Activated T-helper 9 cell treated with anti-CD3 and anti-CD28 coated beads, Interleukin-2, amount 50 U/mL, for 16 hours (primary cell): ENCODE results near the gene EXOSC10.
A peak's percentile ranks its signal among the peaks of the same experiment; 100 is the strongest.

Experiments used
- DNase-seq: peaks from one replicate; pipeline ENCODE4 v3.0.0-alpha.2; 2020; ENCODE audit warnings: low read depth

Gene EXOSC10

DNA sequence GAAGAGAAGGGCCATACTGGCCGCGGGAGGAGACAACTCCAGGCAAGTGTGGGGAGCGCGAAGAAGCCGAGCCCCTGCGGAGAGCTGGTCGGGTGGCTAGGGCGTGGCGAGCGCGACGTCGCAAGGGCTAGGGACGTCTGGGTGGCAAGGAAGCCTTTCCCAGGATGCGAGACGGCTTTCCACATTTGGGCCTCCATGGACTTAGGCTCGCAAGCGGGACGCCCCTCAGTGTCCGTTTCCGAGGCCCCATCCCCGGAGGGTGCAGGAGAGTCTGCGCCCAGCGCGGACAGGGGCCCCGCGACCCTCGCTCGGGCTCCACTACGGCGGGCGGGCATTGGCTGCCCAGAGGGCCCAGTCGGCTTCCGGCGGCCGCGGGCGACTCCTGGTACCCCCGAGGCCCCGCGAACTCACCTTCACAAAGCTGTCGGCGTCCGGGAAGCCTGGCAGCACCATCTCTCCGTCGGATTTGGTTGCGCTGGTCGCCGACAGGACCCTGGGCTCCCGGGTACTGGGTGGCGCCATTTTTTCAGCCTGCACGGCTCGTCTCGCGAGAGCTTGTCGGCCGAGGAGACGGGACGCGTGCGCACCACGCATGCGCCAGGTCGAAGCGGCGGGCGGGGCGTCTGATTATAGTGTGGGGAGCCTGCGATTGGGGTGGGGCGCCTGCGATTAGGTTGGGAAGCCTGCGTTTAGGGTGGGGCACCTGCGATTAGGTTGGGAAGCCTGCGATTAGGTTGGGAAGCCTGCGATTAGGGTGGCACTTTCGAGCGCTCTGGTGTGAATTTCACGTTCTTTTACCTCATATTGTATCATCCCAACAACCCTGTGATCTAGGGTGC is at the start of gene EXOSC10:
Gene EXOSC10 (minus strand): TSS at position 560 of the 839 bp plus-strand sequence. CDS start 38 bp downstream, at position 522.
- DNase-seq = peak; percentile 93

DNA sequence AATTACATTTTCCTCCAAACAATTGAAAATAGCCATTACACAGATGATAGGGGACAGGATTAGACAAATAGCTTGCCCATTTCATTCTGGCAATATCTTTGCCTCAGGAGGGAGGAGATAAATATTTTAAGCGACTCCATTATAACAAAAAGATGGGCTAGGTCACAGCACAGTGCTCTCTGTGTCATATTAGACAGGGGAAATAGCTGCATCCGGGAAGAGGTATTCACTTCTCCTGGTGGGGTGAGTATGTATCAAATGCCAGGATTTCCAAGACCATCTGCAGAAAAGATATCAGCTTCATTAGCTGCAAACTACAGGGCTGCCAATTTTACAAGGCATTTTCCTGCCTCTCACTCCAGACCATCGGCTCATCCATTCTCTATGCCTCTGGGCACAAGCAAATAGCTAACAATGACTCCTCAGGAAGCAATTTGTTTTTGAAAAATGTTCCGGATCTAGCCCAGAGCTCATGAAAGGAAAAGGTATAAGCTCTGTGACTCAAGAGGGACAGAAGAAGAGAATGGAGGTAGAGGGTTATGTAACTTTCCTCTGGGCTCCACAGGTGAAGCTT is 47.6 kb upstream of the EXOSC10 start:
- no peak for DNase-seq

DNA sequence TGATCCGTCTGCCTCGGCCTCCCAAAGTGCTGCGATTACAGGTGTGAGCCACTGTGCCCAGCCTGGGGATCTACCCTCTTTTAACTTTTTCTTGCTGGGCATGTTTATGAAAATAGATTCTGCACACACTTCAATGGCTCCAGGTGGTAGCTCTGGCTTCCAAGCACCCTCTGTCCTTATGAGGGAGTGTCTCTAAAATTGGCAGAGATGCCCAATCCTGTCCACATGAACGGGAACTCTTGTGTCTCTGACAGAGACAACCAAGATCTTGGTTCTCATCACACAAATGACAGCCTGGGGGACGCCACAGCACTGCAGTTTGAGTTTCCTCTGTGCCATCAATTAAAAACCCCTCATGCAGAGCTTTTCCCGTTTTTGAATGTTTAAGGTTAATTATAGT is 46.1 kb upstream of the EXOSC10 start:
- no peak for DNase-seq

DNA sequence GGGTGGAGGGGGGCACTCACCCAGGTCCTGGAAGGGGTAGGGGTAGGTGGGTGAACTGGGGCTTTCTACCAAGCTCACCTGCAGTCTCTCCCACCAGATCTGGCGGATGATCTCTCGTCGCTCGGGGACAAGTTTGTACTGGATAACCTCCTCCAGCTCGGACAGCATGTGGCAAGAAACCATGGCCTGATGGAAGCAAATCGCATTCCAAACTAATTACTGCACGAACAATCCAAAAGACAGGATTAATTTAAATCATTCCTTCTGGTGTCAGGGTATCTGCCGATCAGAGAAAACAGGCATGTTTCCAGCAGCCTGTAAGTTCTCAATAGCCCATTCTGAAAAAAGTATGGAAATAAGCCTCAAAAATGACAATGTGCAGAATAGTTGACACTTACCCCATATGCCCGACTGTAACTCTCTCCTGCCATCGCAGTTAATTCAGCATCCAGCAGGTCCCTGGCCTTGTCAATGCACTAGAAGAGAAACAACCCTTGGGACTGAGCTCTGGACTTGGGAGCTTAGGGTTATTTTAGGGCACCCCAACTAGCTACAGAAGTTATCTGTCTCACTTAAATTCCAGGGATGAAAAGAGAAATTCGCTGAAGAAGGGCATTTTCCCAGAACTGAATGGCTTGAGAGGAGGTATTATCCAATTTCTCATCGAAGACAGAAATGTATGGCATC is 45.0 kb upstream of the EXOSC10 start:
- no peak for DNase-seq

DNA sequence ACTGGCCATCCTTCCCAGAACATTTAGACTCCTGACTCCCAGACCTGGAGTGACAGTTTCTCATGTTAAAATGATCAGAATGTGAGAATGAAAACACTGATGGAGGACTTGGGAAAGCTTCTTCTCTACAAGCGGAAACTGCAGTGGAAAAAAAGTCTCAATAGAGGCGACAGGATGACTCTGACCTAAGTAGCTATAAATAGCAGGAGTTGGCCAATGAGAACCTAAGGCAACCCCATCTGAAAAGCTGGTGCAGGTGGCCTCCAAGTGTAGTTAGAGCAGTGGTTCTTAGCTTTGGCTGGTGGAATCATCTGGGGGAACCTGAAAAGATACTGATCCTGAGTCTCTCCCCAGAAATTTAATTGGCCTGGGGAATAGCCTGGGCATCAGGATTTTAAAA is 44.2 kb upstream of the EXOSC10 start:
- no peak for DNase-seq

DNA sequence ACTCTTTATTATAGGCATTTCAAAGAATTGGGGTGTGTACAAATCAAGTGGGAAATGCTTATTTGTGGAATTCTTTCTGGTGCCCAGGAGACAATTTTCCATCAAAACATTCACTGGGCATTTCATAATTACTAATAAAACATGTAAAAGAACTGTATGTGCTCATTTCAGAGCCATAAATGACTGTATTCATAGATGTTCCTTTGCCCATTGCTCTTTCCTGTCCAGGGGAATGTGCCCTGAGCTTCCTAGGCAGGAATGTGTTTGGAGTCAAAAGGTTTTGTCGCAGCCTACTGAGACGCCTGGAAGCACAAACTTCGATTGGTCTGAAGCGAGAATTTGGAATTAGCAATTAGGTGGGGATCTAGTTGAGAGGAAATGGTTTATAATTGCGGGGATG is 43.7 kb upstream of the EXOSC10 start:
- DNase-seq = no peak

DNA sequence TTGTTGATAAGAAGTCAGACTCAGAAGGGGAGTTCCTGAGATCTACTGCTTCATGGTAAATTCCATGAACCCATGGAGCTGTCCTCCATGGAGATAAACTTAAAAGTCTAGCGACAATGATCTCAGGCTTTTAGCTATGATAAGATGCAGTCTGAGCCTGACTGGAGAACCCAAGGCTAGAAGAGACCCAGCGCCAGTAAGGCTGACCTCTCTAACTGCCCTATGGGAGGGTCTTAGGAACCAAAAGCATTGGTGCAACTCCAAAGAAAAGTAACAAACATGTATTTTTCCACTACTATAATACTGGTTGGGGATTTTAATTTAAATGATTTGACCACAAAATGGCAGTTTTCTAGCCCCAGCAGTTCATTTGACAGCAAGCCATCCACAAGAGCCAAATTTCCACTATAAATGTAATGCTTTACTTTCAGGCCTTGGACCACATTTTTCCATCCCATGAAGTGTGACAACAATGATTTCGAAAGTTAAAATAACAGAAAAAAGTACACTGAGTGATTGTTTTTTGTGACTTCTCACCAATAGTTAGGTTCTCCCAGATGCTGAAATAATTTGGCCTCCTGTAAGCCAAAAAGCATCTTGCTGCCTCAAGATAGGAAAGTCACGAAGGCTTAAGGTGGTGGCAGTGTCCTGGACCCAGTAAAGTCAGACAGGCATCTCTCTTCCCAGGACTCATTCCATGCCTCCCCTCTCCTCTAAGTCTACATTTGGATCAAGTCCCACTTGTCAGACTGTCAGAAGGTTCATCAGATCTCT is 43.1 kb upstream of the EXOSC10 start:
- no peak for DNase-seq

DNA sequence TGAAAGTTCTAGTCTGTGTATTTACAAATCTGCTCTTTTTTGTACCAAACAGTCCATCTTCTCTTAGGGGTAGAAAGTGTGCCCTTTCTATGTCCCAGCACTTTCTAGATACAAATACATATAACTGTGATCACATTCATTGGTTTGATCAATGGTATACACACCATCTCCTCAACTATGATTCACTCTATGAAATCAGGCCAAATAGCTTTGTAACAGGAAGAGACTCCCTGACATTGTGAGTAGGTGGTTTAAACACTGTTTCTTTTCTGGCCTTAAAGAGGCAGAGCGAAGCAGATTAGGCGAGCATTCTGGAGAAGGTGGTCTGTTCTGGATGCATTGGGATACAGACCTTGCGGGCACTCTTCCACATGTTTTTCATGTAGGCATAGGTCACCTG is 39.3 kb upstream of the EXOSC10 start:
- DNase-seq = no peak

DNA sequence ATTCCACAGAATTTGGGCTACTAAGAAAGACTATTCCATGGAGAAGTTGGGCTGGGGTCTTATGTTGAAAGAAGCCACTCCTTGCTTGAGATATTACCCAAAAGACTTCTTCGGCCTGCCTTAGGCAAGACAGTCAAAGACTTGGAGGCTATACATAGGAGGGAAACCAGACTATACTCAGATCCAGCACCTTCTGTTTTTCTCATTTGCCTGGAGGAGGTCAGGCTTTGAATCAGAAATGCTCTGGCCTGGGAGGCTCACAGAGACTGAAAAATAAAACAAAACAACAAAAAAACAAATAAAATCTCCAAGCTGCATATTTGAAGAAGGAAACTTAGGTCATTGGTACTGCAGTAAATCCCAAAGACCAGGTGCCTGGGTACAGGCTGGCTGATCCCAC is 38.4 kb upstream of the EXOSC10 start:
- DNase-seq = no peak

DNA sequence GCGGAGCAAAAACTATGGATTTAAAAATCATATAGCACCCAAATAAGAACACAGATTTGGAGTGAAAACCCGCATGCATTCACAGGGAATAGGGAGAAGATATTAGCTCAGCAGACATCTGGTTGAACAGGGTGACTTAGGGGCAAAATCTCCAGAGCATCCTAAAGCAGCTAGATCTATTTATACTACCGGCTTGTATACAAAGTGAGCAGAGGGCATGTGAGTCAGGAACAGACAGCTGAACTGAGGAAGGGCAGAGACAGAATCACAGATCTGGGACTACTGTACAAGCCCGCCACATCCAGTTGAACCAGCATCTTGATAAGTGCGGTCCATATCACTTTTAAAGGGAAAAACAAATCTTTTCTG is 35.2 kb upstream of the EXOSC10 start:
- DNase-seq = no peak

DNA sequence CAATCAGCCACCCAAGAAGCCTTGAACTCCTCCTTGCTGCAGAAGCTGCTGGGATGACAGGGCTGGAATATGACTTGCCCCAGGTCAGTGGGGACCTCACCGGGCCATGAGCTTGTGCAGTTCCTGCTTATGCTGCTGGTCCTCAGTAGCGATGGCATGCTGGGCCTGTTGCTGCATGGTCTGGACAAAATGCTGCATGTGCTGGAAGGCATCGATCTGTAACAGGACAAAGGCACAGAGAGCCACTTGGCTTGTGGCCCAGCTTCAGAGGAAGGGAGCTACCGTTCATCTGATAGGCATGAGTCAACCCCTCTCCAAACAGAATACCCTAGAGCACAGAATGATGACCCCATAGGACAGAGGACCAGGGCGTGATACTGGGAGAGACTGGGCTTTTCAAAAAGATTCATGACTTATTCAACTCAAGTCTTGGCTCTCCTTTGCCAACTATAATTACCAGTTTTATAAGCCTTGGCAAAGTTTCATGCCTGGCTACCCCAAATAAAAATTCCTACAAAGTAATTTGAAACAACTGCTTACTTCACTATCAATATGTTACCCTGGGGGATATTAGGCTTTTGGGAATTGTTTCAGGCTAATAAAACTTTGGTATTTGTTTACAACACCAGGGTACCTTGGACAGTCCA is 34.7 kb upstream of the EXOSC10 start:
- no peak for DNase-seq

DNA sequence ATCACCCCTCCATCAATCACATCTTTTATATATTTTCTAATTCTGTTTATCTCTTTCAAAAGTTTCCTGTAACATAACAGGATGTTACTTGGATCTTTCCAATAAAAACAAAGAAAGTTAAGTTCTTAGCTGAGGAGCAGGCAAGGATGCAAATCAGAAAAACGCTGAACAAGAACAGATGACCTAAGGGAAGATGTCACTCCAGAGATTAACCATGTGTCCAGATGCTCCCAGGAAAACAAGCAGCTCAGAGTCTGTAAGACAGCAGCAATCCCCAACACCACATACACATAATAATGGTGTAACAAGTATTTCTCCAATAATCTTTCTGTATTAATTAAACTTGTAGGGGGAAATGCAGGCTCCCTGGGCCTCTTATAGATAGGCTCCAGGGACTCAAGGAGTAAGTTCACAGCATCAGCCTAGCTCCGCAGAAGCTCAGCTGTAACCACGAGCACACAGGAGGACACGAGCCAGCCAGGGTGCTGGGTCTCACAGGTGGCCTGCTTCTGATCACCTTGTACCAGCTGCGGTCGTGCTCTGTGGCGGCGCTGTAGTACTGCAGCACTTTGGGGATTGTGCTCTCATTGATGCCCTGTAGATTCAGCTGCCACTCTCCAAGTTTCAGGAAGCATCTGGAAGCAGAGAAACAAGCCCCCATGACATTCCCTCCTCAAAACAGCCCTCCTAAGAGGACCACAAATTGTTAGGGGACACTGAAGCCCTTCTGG is 33.1 kb upstream of the EXOSC10 start:
- DNase-seq = no peak

DNA sequence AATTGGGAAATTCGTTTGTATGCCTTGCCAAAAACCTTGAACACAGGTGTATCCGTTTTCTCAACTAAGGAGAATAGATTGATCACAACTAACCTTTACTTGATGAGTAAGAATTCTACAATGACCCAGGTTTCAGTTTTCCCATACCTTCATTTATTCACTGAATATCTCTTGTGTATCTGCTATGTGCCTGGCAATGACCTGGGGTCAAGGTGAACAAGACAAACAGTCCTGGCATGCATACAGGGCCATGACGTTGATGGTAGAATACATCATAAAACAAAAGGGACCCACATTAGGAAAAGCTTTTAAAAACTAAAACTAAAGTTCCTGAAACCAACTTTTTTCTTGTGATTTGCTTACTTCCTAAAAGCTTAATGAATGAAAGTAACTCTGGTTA is 32.1 kb upstream of the EXOSC10 start:
- DNase-seq = no peak

DNA sequence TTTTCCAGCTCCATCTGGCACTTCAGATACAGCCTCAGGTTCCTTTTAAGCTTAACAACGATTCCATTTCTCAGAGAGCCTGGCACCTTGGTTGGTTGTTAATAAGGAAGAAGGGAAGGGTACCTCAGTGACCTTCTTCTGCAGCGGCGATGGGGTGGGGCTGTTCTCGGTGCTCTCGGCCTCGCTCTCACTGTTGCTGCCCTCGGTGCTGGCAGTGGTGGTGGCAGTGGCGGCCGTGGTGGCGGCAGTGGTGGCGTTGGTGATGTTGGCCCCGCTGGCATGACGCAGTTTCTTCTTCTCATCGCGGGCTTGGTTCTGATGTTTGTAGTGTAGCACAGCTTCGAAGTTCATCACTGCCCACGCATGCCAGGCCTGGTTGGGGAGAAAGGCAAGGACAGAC is 30.7 kb upstream of the EXOSC10 start:
- no peak for DNase-seq

DNA sequence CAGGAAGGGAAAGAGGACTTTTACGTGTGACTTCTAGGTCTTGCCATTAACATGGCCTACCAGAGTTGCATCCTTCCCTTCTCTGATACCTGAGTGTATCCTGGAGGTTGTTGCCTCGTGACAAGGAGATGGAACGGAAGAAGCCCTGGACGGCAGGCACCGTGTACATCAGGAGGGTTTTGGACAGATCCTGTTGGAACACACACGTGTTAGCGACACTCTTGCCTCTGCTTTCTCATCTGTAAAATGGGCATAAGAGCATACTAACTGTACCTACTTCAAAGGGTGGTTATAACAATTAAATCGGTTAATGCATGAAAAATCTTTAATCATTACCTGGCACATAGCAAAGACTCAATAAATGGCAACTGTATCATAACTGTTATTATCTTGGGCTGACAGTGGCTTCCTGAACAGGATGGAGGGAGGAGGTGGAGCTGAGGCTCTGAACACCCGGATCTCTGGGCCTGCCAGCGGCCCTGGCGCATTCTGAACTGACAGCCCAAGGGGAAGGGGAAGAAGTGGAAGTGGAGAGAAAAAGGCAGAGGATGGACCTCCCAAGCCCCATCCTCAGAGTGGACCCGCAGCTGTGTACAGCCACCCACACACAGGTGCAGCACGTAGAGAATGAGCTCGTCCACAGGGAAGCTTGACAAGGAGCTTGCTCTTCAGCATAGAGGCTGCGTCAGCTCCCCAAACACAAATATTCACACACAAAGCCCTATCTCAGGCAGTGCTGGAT is 30.2 kb upstream of the EXOSC10 start:
- no peak for DNase-seq

DNA sequence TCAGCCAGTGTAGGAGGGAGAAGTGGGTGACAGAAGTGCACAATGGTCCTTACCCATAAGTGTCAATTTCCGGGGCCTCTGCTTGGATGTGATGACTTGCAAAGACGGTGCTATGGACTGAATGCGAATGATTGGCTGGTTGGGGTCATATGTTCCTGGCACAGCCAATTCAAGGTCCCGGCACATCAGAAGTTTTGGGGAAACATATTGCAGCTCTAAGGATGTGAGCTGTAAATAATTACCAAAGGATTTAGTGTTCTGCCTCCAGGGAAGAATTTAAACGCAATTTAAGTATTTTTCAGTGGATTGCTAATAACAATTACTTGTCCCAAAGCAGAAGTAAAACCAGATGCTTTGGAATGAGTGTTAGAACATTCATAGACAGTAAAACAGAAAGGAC is 26.9 kb upstream of the EXOSC10 start:
- DNase-seq = no peak

DNA sequence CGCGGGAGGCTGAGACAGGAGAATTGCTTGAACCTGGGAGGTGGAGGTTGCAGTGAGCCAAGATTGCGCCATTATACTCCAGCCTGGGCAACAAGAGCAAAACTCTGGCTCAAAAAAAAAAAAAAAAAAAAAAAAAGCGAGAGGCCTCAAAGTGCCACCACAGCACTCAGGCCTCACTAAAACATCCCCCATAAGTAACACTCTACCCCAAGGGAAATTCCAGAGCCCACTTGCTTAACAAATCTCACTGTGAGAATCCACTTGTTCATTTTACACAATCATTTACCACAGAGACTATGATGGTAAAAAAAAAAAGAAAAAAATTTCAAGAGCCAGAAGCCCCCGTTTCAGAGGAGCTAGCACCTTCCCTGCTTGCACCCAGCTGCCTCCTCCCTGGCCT is 26.3 kb upstream of the EXOSC10 start:
- DNase-seq = no peak

DNA sequence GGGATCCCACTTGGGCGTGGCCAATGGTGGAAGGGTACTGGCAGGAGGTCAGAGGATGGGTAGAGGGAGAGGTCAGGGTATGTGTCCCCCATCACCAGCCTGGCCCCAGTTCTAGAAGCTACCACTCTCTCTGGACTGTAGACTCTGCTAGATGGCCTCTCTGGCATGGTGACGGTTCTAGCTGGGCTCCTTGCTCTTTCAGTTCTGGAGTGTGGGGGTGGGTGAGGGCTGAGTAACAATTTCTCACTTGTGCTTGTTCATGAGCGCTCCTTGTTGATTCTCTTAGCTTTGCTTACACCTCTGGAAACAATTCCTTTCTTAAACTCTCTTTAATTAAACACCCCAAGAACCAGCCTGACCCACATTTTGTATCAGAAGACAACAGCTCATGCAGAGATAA is 25.3 kb upstream of the EXOSC10 start:
- no peak for DNase-seq

DNA sequence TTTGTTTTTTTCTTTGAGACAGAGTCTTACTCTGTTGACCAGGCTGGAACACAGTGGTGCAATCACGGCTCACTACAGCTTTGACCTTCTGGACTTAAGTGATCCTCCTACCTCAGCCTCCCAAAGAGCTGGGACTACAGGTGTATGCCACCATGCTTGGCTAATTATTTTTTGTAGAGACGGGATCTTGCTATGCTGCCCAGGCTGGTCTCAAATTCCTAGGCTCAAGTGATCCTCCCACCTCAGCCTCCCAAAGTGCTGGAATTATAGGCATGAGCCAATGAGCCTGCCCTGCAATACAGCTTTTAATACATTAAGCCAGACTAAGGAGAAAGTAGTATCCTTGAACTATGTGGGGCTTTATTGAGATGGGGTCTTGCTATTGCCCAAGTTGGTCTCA is 16.6 kb upstream of the EXOSC10 start:
- no peak for DNase-seq

DNA sequence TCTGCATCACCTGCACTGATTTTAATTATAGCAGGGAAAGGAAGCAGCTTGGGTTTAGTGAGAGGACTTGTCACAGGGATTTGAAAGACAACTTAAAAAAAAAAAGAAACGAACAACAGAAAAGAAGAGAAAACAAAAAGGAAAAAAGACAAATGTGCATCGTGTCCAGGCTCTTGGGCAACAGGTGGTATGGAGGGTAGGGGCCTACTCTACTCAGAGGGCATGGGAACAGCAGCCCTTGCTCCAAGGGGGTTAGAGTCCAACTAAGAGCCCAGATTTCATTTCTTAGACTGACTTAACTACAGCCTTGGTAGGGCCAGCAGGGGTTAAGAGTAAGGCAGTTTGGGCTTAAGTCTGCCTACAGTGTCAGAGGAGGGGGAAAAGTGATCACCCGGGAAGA is 15.3 kb upstream of the EXOSC10 start:
- DNase-seq = no peak
